ENCODE measurements around the gene COPB2. TPM values are rescaled to one million over a fixed set of nuclear protein-coding genes. Genes with fewer than 3 reads are reported as not detected.

Gene COPB2
- total and polyA plus RNA-seq, 2 of the 4 experiments (the other 2 are of a cell fraction): 179 to 363 TPM

DNA sequence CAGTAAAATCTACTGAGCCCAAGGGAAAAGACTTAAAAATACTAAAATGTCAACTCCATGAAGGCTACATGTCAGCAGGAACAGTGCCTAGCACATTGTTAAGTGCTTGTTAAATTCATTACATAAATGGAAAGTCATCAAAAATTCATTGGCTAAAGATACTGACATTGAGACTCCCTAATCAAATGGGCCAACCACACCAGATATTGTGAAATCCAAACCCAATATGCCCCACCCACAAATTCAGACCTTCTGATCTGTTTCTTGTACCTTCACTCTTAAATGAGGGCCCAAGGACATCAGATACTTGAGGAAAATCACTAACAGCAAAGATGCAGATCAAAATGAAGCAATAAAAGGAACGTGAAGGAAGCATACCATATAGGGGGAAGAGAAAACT lies 24.9 kb downstream of the COPB2 start:
- in situ Hi-C loops (cut with MboI; ENCODE audit: low sequenced_read_pairs): no loop called here
- Histone ChIP-seq H3K79me1 (ENCODE audit: low read depth in 1 of 2, low read length in 2 of 2) (peaks cover 17 to 26% of the 10 kb centered on the region in 2 experiments), H3K9me1 (ENCODE audit: insufficient read depth, low read length) (no peaks in the 10 kb centered on the region), H2BK15ac (ENCODE audit: low read depth, low read length) (no peak overlapping the region), H2AK9ac (replicated peaks; ENCODE audit: low read depth, low read length, poor library complexity) (no peak overlapping the region), H3K4me1 (ENCODE audit: control insufficient read depth, insufficient read depth, low read length) (peaks cover 2% of the 10 kb centered on the region; the same call in 1 of the 2 replicates), H3K9me3 (ENCODE audit: control insufficient read depth, insufficient read depth, low read length) (no peaks in the 10 kb centered on the region), H2BK20ac (ENCODE audit: low read depth, low read length) (no peak overlapping the region), H4K20me1 (ENCODE audit: insufficient read depth, low read length) (peaks cover 20% of the 10 kb centered on the region; the same call in 1 of the 2 replicates), H3K23ac (ENCODE audit: low read depth, low read length) (no peak overlapping the region), H4K5ac (ENCODE audit: low read depth, low read length) (no peak overlapping the region), H3K4me2 (ENCODE audit: low read depth, low read length) (no peak overlapping the region), H3K4ac (ENCODE audit: low read depth, low read length) (no peak overlapping the region), H3K4me3 (ENCODE audit: insufficient read depth, low read depth, low read length) (no peak overlapping the region), H2AFZ (replicated peaks; ENCODE audit: low read length, poor library complexity) (no peak overlapping the region), H3K14ac (replicated peaks; ENCODE audit: low read depth, low read length) (no peak overlapping the region), H2AK5ac (ENCODE audit: low read depth, low read length) (no peak overlapping the region), H3K27ac (ENCODE audit: insufficient read depth, low read length) (no peak overlapping the region), H2BK120ac (ENCODE audit: low read depth, low read length) (no peak overlapping the region), H4K91ac (ENCODE audit: insufficient read depth, low read depth, low read length) (no peak overlapping the region), H3K18ac (ENCODE audit: low read depth, low read length) (no peak overlapping the region), H3K36me3 (ENCODE audit: control insufficient read depth, insufficient read depth, low read length) (peaks cover 51% of the 10 kb centered on the region), H3K56ac (ENCODE audit: extremely low read depth, insufficient read depth, low read length) (no peak overlapping the region), H2BK5ac (ENCODE audit: low read depth, low read length, poor library complexity, severe bottlenecking) (no peak overlapping the region), H4K8ac (ENCODE audit: low read depth in 2 of 2, low read length in 2 of 2) (no peak overlapping the region), H3K27me3 (ENCODE audit: control insufficient read depth, insufficient read depth, low read length) (no peaks in the 10 kb centered on the region), H3K9ac (ENCODE audit: low read depth, low read length) (no peak overlapping the region)
- ChIA-PET CTCF (no interaction called here), POLR2A (ENCODE audit: unreplicated experiment) (no interaction called here)
- BruUV-seq (replicated peaks): no TSS peak
- ATAC-seq (ENCODE audit: low read depth) (no peak), DNase-seq (no peak)
- dilution Hi-C loops (cut with HindIII; ENCODE audit: low sequenced_read_pairs, unreplicated experiment): no loop called here
- TF ChIP-seq CHD1 (IDR thresholded peaks at IDR 0.05; ENCODE audit: low read depth, low read length) (no peak), RCOR1 (IDR thresholded peaks at IDR 0.05; ENCODE audit: insufficient replicate concordance, low read length) (no peak), BHLHE40 (IDR thresholded peaks at IDR 0.05; ENCODE audit: low read depth, low read length) (no peak), MXI1 (IDR thresholded peaks at IDR 0.05; ENCODE audit: borderline replicate concordance, low read depth, low read length) (no peak), SMC3 (IDR thresholded peaks at IDR 0.05; ENCODE audit: low read depth, low read length) (no peak), CEBPB (IDR thresholded peaks at IDR 0.05; ENCODE audit: low read depth, low read length) (0 out of 2 replicates have a peak, but pooled peaks have one; percentile 48)
- TF ChIP-seq, protein P1, sequence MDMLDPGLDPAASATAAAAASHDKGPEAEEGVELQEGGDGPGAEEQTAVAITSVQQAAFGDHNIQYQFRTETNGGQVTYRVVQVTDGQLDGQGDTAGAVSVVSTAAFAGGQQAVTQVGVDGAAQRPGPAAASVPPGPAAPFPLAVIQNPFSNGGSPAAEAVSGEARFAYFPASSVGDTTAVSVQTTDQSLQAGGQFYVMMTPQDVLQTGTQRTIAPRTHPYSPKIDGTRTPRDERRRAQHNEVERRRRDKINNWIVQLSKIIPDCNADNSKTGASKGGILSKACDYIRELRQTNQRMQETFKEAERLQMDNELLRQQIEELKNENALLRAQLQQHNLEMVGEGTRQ (IDR thresholded peaks at IDR 0.05; ENCODE audit: low read depth, low read length): no peak
- TF ChIP-seq, protein P2, sequence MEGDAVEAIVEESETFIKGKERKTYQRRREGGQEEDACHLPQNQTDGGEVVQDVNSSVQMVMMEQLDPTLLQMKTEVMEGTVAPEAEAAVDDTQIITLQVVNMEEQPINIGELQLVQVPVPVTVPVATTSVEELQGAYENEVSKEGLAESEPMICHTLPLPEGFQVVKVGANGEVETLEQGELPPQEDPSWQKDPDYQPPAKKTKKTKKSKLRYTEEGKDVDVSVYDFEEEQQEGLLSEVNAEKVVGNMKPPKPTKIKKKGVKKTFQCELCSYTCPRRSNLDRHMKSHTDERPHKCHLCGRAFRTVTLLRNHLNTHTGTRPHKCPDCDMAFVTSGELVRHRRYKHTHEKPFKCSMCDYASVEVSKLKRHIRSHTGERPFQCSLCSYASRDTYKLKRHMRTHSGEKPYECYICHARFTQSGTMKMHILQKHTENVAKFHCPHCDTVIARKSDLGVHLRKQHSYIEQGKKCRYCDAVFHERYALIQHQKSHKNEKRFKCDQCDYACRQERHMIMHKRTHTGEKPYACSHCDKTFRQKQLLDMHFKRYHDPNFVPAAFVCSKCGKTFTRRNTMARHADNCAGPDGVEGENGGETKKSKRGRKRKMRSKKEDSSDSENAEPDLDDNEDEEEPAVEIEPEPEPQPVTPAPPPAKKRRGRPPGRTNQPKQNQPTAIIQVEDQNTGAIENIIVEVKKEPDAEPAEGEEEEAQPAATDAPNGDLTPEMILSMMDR (conservative IDR thresholded peaks at IDR 0.05; ENCODE audit: low read depth, low read length): no peak
- intact Hi-C loops (cut with micrococcal nuclease): loop anchor here (2.0 kb wide), 1 partner anchor 14 kb away; no protein-coding TSS in a partner anchor
- no CpG with 5 or more reads among the region's 1 CpG for WGBS, 2 experiments (ENCODE audit: extremely low coverage in 2 of 2, insufficient read length in 1 of 2)
